HG03575 (cell line): ENCODE measurements around the gene DNASE1L3.

Experiments
- ATAC-seq: cut with Tn5 transposase; IDR thresholded peaks from one replicate; pipeline ENCODE4 v1.9.1; 2021; ENCODE audit not compliant: unreplicated experiment, insufficient number of reproducible peaks, low FRiP score; ENCODE audit errors: extremely low read depth

The DNASE1L3 gene

DNA sequence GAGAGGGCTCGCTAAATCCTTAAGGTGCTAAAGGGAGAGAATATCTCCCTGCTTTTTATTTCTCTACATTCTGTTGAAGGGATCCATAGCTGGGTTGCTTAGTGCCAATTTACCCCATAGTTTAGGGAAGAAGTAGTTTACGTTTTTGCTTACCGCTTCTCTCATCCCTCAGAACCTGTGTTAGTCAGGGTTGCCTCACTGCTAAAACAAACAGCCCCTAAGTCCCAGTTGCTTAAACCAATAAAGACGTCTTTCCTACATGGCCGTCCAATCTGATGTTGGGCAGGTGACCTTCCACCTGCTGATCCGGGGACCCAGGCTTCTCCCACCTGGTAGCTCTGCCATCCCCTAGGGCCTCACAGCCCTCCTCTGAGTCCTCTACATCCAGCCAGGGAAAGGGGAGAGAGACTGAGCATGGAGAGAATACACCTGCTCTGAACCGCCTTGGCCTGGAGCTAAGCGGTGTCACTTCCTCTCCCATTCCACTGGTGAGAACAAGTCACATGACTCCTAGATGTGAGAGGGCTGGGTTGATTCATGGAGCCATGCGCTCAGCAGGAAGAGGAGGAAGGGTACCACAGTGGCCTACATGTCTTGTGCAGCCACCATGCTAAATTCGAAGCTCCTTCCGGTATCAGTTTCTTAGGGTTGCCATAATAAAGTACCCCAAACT, 26.3 kb downstream of the DNASE1L3 start:
- no peak for ATAC-seq

DNA sequence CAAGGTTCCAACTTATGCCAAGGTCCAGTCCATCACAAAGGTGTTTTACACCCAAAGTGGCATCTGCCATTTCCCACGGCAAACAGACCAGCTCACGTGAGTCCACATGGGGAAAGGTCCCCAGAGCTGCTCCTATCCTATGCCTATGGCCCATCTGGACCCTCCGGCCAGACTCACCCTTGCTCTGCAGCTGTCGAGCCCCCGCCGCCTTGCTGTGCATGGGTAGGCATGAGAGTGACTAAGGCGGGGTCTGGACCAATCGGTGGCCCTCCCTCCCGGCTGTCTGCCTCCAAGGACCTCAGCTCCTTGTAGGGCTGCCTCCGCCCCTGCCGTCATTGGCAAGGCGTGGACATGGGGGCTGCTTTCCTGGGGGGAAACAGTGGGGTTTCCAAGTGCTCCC, 26.9 kb downstream of the DNASE1L3 start:
- no peak for ATAC-seq

DNA sequence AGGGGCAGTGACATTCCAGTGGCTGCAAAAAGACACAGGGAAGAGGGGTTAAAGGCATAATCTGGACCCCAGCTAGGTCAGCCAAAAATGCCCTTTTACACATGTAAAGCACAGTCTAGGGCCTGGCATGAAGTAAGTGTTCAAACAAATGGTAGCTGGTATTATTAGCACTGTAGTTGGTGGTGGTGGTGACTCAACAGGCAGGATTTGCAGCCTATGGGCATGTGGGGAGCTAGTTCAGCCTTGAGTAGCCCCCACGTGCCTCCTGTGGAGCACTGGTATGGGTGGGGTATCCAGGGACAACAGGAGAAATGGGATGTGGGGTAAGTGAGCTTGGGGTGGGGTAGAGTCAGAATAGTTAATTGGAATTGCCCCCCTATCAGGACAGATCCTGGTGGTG, 27.6 kb downstream of the DNASE1L3 start:
- no peak for ATAC-seq

DNA sequence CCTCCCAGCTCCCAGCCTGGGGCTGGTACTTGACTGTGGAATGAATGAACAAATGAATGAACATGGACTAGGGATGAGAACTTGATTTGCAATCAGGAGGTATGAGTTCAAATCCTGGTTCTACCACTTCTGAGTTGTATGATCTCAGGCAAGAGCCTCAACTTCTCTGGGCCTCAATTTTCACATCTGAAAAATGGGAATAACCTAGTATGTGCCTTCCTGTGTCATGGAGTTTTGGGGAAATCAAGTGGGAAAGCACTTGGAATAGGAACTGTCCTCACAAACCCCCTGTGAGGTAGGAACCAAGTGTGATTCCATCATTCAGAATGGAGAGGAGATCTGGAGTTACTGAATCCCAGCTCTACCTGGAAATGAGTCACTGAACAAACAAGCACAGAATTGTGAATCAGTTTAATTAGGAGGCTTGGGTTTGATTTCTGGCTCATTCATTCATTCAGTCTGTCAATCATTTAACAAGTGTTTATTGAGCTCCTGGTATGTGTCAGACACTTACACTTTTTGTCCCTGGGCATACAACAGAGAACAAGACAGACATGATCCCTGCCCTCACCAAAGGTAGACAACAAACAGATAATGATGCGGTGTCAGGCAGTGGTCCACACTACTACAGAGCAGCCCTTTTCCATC, 29.7 kb downstream of the DNASE1L3 start:
- no peak for ATAC-seq

DNA sequence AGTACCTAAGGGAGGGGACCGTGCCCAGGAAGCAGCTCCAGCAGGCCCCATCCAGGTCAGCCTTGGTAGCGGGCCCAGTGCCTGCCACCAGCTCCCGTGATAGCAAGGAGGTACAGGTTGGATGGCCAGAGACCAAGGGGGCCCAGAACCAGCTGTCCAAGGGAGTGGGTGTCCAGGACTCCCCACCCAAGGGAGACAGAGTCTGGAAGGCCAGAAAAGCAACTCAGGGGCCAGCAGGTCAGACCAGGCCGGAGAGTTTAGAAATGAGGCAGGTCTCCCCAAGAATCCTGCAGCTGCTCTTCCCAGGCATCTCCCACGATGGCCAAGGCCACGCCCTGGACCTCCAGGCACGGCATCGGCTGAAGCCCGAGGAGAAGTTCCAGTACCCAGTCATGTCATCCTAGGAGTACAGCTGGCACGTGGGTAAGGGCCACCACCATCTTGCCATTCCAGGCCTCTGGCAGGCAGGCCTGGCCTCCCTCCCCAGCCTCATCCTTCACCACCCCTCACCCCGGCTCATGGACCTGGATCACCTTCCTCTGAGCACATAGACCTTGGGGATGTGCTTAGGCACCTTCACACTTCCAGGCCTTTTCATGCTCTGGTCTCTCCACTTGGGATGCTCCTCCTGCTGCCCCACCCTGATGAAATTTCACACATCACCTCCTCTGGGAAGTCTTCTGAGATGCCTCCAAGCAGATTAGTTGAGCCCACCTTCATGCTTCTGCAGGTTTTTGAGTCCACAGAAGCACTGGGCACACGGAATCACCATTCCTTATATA, 30.5 kb downstream of the DNASE1L3 start:
- no peak for ATAC-seq

DNA sequence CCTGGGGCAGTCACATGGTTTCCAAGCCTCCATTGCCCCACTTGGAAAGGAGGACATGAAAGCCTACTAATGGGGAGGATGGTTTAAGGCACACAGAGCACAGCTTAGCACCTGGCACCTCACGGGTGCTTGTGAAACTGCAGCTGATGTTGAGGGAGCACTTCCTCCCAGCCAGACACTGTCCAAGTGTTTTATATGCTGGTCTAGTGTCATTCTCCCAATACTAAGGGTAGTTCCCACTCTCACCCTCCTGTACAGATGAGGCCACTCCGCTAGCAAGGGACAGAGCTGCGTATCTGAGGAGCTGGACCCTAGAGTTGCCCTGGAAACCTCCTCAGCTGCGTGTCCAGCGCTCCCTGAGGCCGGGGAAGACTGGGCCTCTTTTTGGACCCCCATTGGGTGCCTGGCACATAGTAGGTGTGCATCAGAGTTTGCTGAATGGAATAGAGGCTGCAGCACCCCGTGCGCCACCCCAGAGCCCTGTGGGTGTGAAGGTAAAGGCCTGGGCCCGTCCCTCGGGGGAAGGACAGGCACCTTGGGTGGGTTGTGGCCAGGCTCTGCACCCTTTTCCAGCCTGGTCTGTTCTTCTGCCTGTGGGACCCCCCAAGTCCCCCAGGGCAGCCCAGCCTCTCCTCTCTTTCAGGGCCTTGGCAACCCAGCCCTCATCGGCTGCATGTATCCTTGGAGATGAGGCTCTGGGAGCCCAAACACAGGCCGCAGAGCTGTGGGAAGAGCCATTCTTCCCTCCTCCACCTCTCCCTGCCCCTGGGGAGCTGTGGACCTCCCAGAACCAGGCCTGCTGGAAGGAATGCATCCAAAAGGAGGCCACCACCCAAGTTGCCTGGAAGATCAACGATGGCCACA, 31.3 kb downstream of the DNASE1L3 start:
- ATAC-seq = no peak

DNA sequence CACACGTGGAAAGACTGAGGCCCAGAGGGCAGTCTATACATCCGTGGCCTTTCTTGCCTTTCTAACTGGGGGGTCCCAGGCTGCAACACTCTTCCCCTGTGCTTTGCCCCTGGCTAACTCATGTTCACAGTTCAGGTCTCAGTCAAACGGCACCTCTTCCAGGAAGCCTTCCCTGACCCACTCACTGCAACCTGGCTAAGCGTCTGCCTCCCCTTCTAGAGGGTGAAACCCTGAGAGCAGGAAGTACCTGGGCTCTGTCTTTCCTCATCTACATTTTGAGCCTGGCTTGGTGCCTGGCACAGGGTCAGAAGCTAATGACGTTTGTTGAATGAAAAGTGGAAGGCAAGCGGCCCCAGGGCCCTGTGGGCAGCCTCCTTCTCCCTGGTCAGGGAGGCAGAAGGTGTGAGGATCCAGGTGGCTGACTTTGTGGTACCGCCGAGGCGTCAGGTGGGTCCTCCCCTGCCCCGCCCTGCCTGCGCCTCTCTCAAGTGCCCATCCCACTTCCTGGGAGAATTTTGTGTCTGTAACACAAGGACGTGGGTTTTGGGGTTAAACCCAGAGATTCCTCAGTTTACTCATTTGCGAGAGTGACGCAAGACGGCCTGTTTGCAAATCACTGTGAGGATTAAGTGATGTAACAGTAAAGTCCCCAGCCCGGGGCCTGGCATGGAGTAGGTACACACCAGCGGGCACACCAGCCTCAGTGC, 32.1 kb downstream of the DNASE1L3 start:
- ATAC-seq = no peak

DNA sequence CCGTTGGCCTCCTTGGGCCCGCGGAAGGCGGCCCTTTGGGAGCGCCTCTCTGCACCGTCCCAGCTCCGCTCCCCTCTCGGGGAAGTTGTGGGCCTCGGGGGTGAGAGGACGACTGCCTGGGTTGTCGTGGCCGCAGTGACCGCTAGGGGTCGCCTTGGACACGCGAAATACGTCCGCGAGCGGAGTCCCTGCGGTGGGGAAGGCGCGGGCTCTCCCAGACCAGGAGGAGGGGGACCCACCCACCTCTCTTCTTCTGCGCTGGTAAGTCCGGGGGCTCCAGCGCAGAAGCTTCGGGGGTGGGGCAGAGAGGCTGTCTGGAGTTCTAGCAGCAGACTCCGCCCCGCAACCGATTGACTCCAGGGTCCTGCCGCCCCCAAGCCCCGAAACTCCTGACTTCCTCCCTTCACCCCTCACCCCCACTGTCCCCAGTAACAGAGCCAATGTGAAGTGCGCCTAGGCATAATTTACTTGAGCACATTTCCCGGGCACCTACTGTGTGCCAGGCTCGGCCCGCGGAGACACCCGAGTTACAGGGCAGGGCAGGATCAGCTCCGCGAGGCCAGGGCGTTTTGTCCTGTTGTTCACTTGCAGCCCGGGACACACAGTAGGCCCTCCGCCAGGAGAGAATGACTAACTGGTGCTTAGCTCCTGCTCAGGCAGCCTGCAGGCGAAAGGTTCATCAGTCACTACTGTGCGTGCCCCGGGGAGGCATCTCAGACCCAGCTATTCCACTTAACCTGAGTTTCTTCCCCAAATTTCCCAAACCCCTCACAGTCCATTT, 32.8 kb downstream of the DNASE1L3 start:
- ATAC-seq = peak; percentile 67

DNA sequence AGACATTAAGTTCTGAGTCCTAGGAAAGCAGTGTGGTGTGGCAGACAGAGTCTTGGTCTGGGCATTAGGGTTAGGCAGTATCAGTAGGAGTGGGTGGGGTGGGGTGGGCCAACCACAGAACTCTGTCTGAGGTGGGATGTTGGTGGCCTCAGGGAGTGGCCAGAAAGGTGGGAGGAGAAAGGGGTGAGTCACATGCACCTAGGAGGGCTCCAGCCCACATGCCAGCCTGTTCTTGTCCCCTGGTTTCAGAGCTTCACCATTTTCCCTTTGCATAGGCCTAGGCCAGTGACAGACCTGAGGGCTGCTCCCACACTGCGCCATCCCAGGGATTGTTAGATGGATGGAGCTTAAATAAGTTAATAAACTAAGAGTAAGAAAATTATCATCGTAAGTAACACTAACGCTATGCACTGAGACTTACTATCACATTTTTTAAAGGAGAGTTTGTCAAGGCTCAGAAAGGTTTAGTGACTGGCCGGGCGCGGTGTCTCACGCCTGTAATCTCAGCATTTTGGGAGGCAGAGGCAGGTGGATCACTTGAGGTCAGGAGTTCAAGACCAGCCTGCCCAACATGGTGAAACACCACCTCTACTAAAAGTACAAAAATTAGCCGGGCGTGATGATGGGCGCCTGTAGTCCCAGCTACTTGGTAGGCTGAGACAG, 33.8 kb downstream of the DNASE1L3 start:
- no peak for ATAC-seq

DNA sequence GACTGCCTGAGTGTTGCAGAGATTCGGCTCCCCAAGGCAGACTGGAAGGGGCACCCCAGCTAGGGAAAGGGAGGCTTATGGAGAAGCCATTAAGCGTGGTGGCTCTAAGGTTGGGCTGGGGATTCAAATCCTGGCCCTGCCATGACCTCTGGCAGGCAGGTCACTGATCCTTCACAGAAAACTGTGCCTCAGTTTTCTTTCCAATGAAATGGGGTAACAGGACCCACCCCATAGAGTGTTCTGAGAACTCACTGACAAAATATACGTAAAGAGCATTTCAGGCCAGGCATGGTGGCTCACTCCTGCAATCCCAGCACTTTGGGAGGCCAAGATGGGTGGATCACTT, 34.6 kb downstream of the DNASE1L3 start:
- ATAC-seq = no peak

DNA sequence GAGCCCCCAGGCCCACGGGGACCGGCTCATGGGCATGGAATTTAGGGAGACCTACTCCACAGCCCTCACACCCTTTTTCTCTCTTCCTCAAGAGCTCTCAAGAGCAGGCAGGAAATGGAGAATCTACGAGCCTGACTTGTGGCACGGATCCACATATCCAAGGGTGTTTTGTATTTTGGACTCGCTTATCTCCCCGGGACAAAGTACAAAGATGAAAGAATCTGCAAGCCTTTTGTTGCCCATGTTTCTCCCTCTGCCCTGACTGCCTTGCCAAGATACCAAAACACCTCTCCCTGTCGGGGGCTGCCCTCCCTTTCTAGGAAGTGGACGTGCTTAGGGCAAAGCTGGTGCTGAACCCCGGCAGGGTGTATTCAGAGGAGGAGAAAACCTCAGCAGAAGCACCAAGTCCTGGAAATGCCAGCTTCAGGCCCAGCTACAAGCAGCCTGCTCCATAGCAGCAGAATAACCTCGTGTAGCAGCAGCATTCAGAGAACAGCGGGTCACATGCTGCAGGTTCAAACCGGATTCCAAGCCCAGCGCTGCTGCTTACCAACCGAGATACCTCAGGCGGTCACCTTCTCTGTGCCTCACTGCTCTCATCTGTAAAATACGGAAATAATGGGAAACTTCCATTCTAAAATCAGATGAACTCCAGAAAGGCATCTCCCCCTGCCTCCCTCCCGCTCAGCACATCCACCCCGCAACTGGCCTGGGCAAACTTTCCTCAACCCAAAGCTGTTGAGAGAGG, 35.2 kb downstream of the DNASE1L3 start:
- no peak for ATAC-seq

DNA sequence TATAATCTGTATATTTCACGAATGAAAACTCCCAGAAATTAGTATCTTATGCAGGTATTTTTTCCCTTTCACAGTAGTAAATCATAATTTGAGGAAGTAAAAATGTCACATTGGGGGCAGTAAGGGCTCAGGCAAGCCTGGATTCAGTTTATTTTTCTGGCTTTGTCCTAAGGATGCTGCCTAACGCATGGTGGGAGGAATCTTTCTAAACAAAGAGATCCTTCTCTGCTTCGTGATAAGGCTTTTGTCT, 35.7 kb downstream of the DNASE1L3 start:
- ATAC-seq = no peak

DNA sequence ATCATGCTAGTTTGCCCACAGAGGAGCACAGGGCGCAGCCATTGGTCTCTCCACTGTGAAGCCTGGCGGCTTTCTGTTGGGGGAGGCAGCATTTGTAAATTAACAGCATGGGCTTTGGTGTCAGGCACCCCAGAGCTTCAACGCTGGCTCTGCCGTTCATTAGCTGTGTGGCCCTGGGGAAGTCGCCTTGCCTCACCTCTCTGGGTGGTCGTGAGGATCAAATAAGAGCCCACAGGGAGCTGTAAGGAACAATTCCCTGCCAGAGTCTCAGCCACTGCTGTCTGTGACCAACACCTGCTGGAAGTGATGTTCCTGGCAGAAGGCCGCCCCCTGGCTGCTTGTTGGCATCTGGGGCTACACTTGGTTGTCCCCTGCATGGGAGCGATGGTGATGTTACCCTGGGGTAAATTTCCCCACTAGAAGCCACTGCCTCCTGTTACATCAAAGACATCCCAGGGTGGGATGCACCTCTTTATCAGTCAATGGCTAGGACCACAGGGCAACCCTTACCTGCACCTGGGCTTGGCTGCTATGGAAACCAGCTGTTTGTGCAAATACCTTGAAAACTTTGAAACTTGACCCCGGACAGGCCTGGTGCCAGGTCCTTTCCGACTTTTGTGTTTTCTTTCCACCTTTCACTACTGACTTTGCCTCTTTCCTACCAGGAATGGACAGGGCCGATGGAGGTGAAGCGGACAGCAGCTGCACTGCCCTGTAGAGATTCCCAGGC, 36.9 kb downstream of the DNASE1L3 start:
- ATAC-seq = no peak

DNA sequence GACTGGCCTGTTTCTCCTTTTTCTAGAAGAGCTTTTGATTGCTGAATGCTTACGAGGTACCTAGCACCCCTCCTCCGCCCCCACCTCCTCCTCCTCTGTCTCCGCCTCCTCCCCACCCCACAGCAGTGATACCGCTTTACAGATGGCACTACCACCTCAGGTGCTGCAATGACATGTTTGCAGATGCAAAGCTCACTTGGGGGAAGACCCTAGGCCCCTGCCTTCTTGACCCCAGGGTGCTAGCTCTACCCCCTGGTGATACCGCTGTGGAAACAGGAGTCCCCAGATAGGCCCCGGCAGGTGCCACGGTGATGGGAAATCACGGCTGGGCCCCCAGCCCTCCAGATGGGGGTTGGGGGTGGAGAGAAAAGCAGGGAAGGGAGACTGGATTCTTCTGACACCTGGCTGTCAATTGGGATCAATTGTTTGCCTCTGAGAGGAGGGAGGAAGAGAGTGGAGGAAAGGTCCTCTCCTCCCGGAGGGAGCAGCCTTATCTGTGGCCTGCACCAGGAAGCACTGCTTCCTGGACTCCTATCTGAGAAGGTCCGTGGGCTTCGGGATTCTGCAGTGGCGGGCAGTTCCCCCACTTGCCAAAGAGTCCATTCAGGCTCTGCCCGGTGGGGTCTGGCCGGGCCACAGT, 37.6 kb downstream of the DNASE1L3 start:
- ATAC-seq = no peak

DNA sequence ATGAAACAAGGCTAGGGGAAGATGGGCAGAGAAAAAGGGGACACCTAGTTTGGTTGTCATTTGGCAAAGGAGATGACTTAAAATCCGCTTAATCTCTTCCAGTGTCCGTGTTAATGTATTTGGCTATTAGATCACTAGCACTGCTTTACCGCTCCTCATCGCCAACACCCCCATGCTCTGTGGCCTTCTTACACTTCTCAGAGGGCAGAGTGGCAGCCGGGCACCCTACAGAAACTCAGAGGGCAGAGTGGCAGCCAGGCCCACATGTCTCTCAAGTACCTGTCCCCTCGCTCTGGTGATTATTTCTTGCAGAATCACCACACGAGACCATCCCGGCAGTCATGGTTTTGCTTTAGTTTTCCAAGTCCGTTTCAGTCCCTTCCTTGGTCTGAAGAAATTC, 39.6 kb downstream of the DNASE1L3 start:
- no peak for ATAC-seq

DNA sequence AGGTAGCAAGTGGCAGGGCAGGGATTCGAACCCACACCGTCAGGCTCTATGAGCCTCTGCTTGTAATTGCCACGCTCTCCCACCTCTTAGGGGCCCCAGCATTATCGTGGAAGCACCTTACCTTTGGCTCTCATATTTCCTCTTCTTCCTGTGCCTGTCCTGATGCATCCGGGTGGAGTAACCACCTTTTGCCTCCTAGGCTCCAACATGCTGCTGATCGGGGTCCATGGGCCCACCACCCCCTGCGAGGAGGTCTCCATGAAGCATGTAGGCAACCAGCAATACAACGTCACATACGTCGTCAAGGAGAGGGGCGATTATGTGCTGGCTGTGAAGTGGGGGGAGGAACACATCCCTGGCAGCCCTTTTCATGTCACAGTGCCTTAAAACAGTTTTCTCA, 40.4 kb downstream of the DNASE1L3 start:
- no peak for ATAC-seq
